OCI-LY3 (cell line): Measurements from ENCODE around the gene SPRY4.
"Not testable (repeated sequence)": the region's sequence is repeated elsewhere in the genome, so short reads cannot be mapped to it uniquely, and the experiment has no call there.

Experiments
- H2AFZ ChIP-seq: fragments of 200-600, 300-600 bp; shearing (Covaris generic); 2 replicates; pipeline ENCODE4 v1.6.0; 2014; ENCODE audit warnings: antibody characterized with exemption, low read depth, low read length
- H3K27ac ChIP-seq: fragments of 200-600, 300-600 bp; sonication (generic); 2 replicates; pipeline ENCODE4 v1.5.1; 2014; ENCODE audit warnings: mild to moderate bottlenecking, low read length, moderate library complexity, mixed read lengths
- H3K27me3 ChIP-seq: fragments of 200-600, 300-600 bp; sonication (generic); 2 replicates; pipeline ENCODE4 v1.6.1; 2014; ENCODE audit warnings: low read depth, low read length, mixed read lengths
- H3K36me3 ChIP-seq: fragments of 200-600, 300-600 bp; sonication (generic); replicated peaks from 2 replicates; pipeline ENCODE3; 2014; ENCODE audit warnings: low read depth, low read length, mixed read lengths
- H3K4me1 ChIP-seq: fragments of 300-600, 200-600 bp; sonication (generic); 2 replicates; pipeline ENCODE4 v1.6.1; 2014; ENCODE audit warnings: low read length, mixed read lengths
- H3K4me2 ChIP-seq: fragments of 200-600, 300-600 bp; sonication (generic); 2 replicates; pipeline ENCODE4 v1.6.1; 2014; ENCODE audit warnings: low read length, mixed read lengths
- H3K4me3 ChIP-seq: fragments of 300-600, 200-600 bp; sonication (generic); 2 replicates; pipeline ENCODE4 v1.5.1; 2014; ENCODE audit warnings: antibody characterized with exemption, mild to moderate bottlenecking, low read length, moderate library complexity
- H3K79me2 ChIP-seq: fragments of 300-600, 200-600 bp; shearing (Covaris generic); 2 replicates; pipeline ENCODE4 v1.6.1; 2014; ENCODE audit warnings: mild to moderate bottlenecking, low read length, mixed read lengths
- H3K9ac ChIP-seq: fragments of 300-600, 200-600 bp; shearing (Covaris generic); 2 replicates; pipeline ENCODE4 v1.6.0; 2014; ENCODE audit warnings: mild to moderate bottlenecking, low read length, moderate library complexity
- H3K9me3 ChIP-seq: fragments of 200-600, 300-600 bp; shearing (Covaris generic); 2 replicates; pipeline ENCODE4 v1.6.1; 2014; ENCODE audit warnings: low read length, mixed read lengths; ENCODE audit not compliant: insufficient read depth
- H4K20me1 ChIP-seq: fragments of 200-600, 300-600 bp; sonication (generic); 2 replicates; pipeline ENCODE4 v1.6.1; 2016; ENCODE audit warnings: low read length, mixed read lengths; ENCODE audit not compliant: insufficient read depth
- EZH2phosphoT487 ChIP-seq: fragments of 200-600 bp; shearing (Covaris generic); IDR thresholded peaks from 2 replicates; pipeline ENCODE4 v1.6.1; 2018; ENCODE audit warnings: antibody characterized with exemption, mixed run types, low read depth
- TF ChIP-seq, protein P1 (sequence below): fragments of 200-600, 300-600 bp; sonication (generic); IDR thresholded peaks from 2 replicates; pipeline ENCODE4 v1.5.1; 2014; ENCODE audit warnings: antibody characterized with exemption, low read length, low read depth

The SPRY4 gene

DNA sequence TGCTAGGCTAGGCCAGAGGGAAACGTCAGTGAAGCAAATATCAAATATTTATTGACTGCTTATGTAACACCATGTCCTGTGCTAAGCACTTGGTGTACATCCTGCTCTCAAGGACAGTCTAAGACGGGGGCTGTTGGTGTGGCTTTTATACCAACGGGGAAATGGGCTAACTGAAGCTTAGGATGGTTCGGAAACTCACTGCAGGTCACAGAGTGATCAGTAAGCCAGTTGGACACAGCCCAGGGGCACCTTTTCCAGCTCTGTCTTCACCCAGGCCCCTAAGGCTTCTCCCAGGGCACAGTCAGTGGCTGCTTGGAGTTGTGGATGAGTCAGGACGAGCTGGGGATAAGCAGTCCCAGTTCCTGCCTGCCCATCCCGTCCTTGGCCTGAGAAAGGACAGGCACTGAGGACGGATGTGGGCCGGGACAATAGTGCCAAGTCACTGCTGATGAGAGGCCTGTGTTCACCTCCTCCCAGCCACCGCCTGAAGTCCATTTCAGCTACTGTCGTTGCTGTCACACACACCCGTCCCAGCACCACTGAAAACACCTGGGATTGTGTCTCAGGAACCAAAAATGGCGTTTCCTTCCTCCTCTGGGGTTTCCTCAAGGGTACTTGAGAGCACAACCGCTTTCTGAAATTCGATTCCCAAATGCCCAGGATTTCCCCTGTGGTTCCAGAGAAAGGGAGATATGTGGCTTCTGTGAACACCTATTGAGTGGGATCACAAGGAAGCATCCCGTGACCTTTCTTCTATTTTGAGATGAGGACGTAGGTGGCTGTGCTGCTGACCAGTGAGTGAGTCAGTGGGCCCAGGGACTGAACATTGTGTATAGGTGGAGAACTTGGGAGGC, 17.5 kb upstream of the SPRY4 start:
- Histone ChIP-seq H3K9me3 (0 out of 2 replicates have a peak, but pooled peaks cover 6% of the 10 kb centered on the region), H3K4me3 (no peak overlapping the region), H3K9ac (no peak overlapping the region), H3K27ac (no peak overlapping the region), H3K4me2 (no peak overlapping the region), H3K4me1 (no peaks in the 10 kb centered on the region), H3K27me3 (no peaks in the 10 kb centered on the region), H2AFZ (no peak overlapping the region), H3K79me2 (no peaks in the 10 kb centered on the region), H4K20me1 (no peaks in the 10 kb centered on the region), H3K36me3 (no peaks in the 10 kb centered on the region)
- TF ChIP-seq, protein P1, sequence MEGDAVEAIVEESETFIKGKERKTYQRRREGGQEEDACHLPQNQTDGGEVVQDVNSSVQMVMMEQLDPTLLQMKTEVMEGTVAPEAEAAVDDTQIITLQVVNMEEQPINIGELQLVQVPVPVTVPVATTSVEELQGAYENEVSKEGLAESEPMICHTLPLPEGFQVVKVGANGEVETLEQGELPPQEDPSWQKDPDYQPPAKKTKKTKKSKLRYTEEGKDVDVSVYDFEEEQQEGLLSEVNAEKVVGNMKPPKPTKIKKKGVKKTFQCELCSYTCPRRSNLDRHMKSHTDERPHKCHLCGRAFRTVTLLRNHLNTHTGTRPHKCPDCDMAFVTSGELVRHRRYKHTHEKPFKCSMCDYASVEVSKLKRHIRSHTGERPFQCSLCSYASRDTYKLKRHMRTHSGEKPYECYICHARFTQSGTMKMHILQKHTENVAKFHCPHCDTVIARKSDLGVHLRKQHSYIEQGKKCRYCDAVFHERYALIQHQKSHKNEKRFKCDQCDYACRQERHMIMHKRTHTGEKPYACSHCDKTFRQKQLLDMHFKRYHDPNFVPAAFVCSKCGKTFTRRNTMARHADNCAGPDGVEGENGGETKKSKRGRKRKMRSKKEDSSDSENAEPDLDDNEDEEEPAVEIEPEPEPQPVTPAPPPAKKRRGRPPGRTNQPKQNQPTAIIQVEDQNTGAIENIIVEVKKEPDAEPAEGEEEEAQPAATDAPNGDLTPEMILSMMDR = no peak
- TF ChIP-seq EZH2phosphoT487 = no peak

DNA sequence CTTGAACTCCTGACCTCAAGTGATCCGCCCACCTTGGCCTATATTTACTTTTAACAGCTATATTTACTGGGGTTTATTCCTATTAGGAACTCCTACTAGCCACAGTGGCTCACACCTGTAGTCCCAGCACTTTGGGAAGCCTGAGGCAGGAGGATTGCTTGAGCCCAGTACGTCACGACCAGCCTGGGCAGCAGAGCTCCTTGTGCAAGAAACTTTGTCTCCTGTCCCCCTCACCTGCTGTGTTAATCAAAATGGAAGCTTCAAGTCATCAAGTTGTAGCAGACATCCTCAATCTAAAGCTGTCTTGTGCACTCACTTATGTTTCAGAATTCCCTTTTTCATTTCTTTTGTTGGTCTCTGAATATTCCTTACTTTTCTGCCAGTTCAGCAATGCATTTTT, 15.0 kb upstream of the SPRY4 start:
- no peak for TF ChIP-seq EZH2phosphoT487
- TF ChIP-seq, protein P1 = no peak
- no peak overlapping the region for H3K27ac ChIP-seq
- H2AFZ ChIP-seq = no peak overlapping the region
- no peaks in the 10 kb centered on the region for H3K79me2 ChIP-seq
- 0 out of 2 replicates have a peak, but pooled peaks cover 5% of the 10 kb centered on the region for H3K9me3 ChIP-seq
- no peak overlapping the region for H3K9ac ChIP-seq
- H3K36me3 ChIP-seq = no peaks in the 10 kb centered on the region
- H4K20me1 ChIP-seq = no peaks in the 10 kb centered on the region
- H3K4me3 ChIP-seq = no peak overlapping the region
- no peaks in the 10 kb centered on the region for H3K4me1 ChIP-seq
- H3K4me2 ChIP-seq = no peak overlapping the region
- H3K27me3 ChIP-seq = no peaks in the 10 kb centered on the region

DNA sequence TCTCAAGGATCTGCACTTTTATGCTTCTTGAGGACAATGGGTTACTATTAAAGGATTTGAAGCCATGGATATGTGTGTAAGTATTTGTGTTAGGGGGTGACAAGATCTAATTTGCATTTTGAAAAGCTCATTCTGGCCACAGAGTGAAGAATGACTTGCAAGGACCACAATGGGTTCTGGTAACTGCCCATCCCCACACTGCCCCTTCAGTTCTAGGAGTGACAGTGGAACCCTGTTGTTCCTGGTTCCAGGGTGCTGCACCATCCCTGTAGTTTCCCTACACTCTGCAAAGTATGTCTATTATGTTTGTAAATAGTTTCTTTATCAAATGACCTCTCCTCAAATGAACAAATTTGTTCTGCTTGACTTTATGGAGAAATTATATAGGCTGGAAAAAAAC, 9.7 kb upstream of the SPRY4 start:
- Histone ChIP-seq H3K9ac (no peak overlapping the region), H3K4me3 (no peak overlapping the region), H3K79me2 (no peaks in the 10 kb centered on the region), H3K27ac (no peak overlapping the region), H3K36me3 (no peaks in the 10 kb centered on the region), H4K20me1 (no peaks in the 10 kb centered on the region), H2AFZ (no peak overlapping the region), H3K4me2 (no peak overlapping the region), H3K27me3 (no peaks in the 10 kb centered on the region), H3K4me1 (no peaks in the 10 kb centered on the region), H3K9me3 (no peaks in the 10 kb centered on the region)
- TF ChIP-seq, protein P1 = no peak
- TF ChIP-seq EZH2phosphoT487 = no peak

DNA sequence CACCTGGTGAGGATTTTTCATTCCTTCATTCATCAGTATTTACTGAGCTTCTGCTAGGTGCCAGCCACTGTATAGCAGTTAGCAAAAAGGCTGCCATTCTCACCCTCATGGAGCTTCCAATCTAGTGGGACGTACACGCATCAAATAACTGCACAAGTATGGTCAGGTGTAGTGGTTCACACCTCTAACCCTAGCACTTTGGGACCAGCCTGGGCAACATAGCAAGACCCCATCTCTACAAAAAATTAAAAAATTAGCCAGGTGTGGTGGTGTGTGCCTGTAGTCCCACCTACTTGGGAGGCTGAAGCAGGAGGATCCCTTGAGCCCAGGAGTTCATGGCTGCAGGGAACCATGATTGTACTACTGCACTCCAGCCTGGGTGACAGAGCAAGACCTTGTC, 8.9 kb upstream of the SPRY4 start:
- H3K4me2 ChIP-seq, H4K20me1 ChIP-seq, H3K79me2 ChIP-seq, H3K9me3 ChIP-seq, H3K27me3 ChIP-seq, H3K4me1 ChIP-seq, H3K36me3 ChIP-seq, H2AFZ ChIP-seq, H3K27ac ChIP-seq, H3K4me3 ChIP-seq, H3K9ac ChIP-seq: not testable (repeated sequence)
